GM18909 (cell line): ENCODE results near the gene KCNH3.

Experiments used
- ATAC-seq: cut with Tn5 transposase; IDR thresholded peaks from one replicate; pipeline ENCODE4 v1.9.1; 2021; ENCODE audit warnings: mild to moderate bottlenecking; ENCODE audit not compliant: unreplicated experiment, poor library complexity

KCNH3 gene

DNA sequence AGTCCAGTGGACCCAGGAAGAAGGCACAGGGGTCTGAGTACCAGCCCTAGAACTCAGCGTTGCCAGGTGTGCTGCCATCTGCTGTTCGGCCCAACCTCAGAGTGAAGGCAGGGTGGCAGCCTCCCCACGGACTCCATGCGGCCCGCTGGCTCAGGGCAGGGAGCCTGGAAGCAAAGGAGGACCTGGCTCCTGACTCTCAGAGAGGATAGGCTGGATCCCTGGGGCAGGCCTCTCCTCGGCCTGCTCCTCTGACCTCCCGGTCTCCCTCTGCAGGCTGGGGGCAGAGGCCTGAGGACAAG lies 19.0 kb downstream of the KCNH3 start:
- no peak for ATAC-seq

GRCh38 chr12:49558526-49558925 lies 19.7 kb downstream of the KCNH3 start:
- no peak for ATAC-seq

- ATAC-seq, result no peak
Observed at GRCh38 chr12:49559011-49559675, 20.3 kb downstream of the KCNH3 start.

- ATAC-seq, result no peak
Observed at GRCh38 chr12:49560695-49561094, 21.9 kb downstream of the KCNH3 start.

- ATAC-seq, result no peak
Observed at GRCh38 chr12:49562233-49562632, 23.4 kb downstream of the KCNH3 start.

DNA sequence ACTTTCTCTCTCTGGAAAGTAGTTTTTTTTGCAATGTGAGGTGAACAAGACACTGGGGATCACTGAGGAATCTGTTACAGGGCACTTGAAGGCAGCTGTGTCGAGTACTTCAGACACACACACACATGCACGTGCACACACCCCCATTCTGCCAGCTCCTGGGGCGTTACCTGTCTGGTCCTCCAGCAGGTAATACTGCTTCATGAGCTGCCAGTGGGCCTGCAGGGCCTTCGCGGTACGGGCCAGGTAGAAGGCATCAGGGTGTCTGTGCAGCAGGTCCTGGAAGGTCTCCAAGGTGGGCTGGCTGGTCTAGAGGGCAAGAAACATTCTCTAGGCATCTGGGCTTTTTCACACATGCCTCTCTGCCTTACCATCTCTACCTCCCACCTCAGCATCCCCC lies 24.0 kb downstream of the KCNH3 start:
- no peak for ATAC-seq

DNA sequence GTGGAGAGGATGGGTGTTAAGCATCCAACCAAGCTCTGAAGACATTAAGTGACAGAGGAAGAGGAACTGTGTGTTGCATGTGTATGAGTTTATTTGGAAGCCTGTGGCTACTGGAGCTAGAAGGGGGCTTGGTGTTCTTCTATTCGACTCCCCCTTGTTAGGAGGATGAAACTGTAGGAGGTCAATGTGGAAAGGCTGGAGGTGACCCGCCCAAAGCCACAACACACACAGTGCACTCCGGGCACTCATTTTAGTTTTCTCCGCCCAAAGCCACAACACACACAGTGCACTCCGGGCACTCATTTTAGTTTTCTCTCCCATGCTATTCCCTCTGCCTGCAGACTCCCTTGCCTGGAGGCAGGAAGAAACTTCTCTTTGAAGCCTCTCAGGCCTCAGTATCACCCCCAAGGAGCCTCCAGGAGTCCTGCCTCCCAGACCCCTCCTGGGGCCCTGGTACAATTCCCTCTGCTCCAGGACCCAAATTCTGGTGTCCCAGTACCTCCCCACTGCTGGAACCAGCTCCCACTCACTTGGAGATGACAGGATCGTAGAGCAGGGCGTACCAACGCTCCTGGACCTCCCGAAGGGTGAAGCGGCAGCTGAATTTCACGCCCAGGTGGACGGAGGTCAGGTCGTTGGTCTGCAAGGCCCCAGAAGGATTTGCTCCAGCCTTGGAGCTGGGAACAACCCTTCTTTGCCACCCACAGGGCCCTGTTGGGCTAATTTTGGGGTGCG lies 25.3 kb downstream of the KCNH3 start:
- ATAC-seq, result no peak

DNA sequence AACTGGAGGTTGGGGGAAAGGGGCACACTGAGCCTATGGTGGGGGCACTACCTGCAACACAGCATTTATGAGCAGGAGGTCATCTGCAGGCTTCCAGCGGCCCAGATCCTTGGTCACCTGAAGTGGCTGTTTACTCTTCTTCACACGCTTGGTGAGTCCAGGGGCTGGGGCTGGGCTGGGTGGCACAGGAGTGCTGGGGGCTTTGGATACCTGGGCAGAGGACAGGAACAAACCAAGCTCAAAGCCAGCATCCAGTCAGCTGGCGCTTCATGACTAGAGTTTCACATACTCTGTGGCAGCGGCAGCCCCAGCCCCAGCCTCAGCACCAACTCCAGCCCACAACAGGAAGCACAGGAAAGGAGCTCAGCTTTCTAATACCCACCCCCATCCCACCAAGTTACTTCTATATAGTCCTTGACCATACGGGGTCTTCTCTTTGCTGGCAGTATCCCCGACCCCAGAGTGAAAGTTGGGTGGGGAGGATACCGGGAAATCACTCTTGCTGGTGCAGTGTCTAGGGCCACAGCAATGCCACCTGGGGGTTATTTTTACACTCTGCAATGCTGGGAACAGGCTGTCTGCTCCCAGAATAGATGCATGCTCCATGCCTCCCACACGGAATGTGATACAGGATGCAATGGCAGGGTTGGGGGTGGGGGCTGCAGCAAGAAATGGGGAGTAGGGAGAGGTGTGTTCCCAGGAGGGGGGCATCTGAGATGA lies 26.0 kb downstream of the KCNH3 start:
- ATAC-seq, result no peak

- no peak for ATAC-seq
Observed at GRCh38 chr12:49565406-49566265, 26.8 kb downstream of the KCNH3 start.

GRCh38 chr12:49566361-49566760 lies 27.5 kb downstream of the KCNH3 start:
- ATAC-seq, result no peak

- ATAC-seq, result peak; percentile 5
Observed at GRCh38 chr12:49567302-49567610, 28.4 kb downstream of the KCNH3 start.

GRCh38 chr12:49567611-49568441 lies 29.0 kb downstream of the KCNH3 start, which contains the start of gene MCRS1:
MCRS1 (minus strand) TSS chr12:49568142; CDS start chr12:49566731, 1,411 bp downstream.
- peak; percentile 87 for ATAC-seq

DNA sequence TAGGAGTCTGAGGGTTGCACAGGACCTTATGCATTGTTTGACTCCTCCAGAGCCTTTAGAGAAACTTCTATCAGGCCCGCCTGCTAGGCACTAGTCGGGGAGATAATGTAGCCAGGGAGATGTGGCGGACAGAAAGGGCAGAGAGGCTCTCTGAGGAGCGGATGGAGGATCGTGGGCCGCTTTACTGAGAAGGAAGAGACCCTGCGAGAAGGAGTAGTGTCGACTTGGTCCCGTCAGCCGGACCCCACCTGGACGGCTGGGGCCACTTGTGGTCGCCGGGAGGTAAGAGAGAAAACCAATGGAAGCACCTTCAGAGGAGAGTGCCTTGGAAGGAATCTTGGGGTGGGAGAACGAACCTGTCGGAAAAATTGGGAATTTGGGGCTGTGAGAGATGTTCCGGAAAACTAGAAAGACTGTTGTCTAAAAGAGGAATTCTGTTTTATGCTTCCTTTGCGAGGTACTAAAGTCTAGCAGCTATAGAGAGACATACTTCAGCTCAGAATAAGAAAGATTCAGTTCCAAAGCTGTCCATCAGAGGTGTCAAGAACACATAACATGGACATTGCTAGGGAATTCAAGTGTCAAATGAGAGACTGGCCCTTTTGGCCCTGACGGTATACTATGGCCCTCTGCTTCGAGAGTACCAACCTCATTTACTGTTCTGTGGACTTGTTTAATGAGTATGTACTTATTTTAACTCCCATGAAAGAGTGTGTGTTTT lies 29.8 kb downstream of the KCNH3 start:
- peak; percentile 34 for ATAC-seq

- no peak for ATAC-seq
Observed at GRCh38 chr12:49577589-49578315, 38.9 kb downstream of the KCNH3 start.

- ATAC-seq, result no peak
Observed at GRCh38 chr12:49578471-49579112, 39.8 kb downstream of the KCNH3 start.

DNA sequence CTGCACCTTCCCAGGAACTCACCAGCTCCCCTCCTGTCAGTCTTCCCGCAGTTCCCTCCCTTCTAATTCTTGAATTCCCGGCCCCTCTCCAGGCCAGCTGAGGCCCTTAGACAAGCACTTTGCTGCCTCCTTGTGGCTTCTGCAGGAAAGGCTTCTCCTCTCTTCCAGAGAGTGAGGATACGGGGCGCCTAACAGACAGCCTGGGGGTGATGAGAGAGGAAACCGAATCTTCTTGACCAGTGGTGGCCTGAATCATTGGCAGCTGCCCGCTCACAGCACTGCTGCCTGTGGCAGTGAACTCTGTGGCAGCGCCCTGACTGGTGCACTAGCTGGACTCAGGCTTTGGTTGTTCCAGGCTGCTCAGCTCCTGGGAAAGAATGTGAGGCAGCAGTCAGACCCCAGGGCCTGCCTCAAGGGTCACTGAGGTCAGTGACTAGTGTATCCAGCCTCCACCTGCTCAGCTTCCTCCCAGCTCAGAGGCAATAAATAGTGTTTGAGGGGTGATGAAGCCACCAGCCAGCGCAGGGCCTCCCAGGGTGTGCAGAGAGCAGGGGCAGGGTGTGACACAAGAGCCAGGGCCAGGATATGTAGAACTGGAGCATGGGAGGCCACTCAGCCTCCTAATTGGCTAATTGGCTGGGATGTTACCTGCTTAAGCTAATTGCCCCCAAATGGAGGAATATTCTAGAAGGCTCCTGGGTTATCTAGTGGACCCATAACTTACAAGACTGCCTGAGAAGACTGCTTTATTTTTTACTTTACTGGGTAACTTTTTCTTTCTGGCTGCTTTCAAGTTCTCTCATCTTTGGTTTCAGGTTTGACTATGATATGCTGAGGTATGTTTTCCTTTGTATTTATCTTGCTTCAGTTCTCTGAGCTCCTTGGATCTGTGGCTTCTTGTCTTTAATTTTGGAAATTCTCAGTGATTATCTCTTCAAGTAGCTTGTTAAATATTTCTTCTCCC lies 42.0 kb downstream of the KCNH3 start:
- ATAC-seq, result no peak

DNA sequence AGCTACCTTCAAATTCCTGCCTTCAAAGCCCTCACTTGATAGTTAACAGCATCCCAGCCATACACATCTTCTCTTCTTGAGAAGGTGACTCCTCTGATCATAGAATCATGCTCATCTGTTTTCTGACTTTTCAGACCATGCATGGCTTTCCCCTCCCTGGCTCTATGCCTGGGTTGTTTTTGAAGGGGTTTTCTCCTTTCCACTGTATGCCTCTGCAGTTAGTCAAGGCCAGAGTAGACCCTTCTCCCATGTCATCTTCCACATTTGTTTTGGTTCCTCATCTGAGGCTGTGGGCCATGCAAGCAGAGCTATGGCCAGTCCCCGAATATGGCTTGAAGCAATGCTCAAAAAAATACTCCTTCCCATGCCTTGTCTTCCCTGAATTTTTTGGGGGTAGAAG lies 43.4 kb downstream of the KCNH3 start:
- ATAC-seq, result no peak
